ENCODE data around the gene HMCN1. TPM values are rescaled to one million over a fixed set of nuclear protein-coding genes. Genes with fewer than 3 reads are reported as not detected.
A peak's percentile ranks its signal among the peaks of the same experiment; 100 is the strongest.

The HMCN1 gene
- polyA plus RNA-seq, 1 of the 3 experiments (the other 2 are of a cell fraction) = 59.5 TPM

DNA sequence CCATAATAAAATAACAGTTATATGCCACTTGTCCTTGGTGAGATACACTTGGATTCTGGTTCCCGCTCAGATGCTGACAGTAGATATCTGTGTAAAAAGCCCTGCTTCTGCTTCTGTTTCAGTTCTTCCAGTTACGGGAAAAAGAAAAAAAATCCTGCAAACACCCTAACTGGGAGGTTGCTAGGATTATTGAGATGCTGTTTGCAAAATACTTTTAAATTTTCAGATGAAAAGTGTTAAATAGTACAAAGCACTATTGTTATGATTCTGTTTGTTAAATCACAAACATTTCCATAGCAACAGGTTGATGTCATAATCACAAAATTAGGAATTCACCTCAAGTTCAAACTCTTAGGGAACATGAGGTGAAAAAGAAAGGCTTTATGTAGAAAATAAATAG is 232.3 kb downstream of the HMCN1 start:
- H3K27ac ChIP-seq (ENCODE audit: low read depth in 2 of 2, low read length in 1 of 2) = peak overlapping the region; percentile 44 to 68; a peak in 2 of 4 replicates

DNA sequence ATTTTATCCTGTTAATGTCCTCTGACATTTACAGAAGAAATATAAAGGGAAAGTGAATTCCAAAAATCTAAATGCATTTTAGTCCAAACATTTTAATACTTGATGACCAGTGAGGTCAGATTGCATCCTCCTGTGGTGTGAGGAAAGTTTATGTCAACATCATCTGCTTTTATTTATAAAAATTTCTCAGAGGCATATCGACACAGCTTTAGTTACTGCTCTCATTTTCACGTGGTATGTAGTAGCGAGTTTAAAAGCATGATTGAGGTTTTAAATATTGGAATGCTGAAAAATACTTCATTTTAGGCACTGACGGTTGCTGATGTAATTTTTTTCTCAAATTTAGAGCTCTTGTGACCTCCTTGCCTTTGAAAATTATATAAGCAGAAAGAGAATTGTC is 234.8 kb downstream of the HMCN1 start:
- DNase-seq = no peak
- H3K9me2 ChIP-seq = no peaks in the 10 kb centered on the region
- H3F3A ChIP-seq (replicated peaks; ENCODE audit: insufficient read depth) = peaks cover 16% of the 10 kb centered on the region
- peaks cover 0 to 8% of the 10 kb centered on the region in 2 experiments for H3K36me3 ChIP-seq (replicated peaks in 1 of 2; ENCODE audit: control insufficient read depth in 1 of 2, insufficient read depth in 2 of 2, low read length in 1 of 2)
- H3K4me1 ChIP-seq (ENCODE audit: control insufficient read depth in 1 of 2, insufficient read depth in 2 of 2, low read depth in 1 of 2, low read length in 1 of 2) = peaks cover 10 to 12% of the 10 kb centered on the region in 2 experiments; a peak in 3 of 4 replicates
- no peak overlapping the region for H2AFZ ChIP-seq (ENCODE audit: low read depth)
- H3K9me3 ChIP-seq = no peaks in the 10 kb centered on the region
- H4K20me1 ChIP-seq (ENCODE audit: insufficient read depth) = no peaks in the 10 kb centered on the region
- ChIA-PET POLR2A (no interaction called here), CTCF (no interaction called here)
- H3K79me2 ChIP-seq (ENCODE audit: insufficient read depth) = no peaks in the 10 kb centered on the region
- H3K27me3 ChIP-seq (ENCODE audit: insufficient read depth) = peaks cover 6% of the 10 kb centered on the region; the same call in 1 of the 2 replicates
- TF ChIP-seq, protein P1, sequence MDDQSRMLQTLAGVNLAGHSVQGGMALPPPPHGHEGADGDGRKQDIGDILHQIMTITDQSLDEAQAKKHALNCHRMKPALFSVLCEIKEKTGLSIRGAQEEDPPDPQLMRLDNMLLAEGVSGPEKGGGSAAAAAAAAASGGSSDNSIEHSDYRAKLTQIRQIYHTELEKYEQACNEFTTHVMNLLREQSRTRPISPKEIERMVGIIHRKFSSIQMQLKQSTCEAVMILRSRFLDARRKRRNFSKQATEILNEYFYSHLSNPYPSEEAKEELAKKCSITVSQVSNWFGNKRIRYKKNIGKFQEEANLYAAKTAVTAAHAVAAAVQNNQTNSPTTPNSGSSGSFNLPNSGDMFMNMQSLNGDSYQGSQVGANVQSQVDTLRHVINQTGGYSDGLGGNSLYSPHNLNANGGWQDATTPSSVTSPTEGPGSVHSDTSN (IDR thresholded peaks at IDR 0.05) = no peak
- no peak for TF ChIP-seq RAD21 (IDR thresholded peaks at IDR 0.05; ENCODE audit: low read length)
- peak; percentile 46 for TF ChIP-seq TCF12 (IDR thresholded peaks at IDR 0.05)
- no peak overlapping the region for H3K4me3 ChIP-seq (ENCODE audit: low read depth in 2 of 2, low read length in 1 of 2)
- WGBS (ENCODE audit: low lambda C conversion rate) = 7% methylated on average over 4 of the region's 4 CpGs
- H3K9ac ChIP-seq = no peak overlapping the region
- no peak overlapping the region for H3K4me2 ChIP-seq
- peak overlapping the region; percentile 37 to 78; a peak in 3 of 4 replicates for H3K27ac ChIP-seq (ENCODE audit: low read depth in 2 of 2, low read length in 1 of 2)

More for the DNA sequence above, 232.3 kb downstream of the HMCN1 start:
- POLR2A ChIA-PET = no interaction called here
- H3K36me3 ChIP-seq (replicated peaks in 1 of 2; ENCODE audit: control insufficient read depth in 1 of 2, insufficient read depth in 2 of 2, low read length in 1 of 2) = peaks cover 0 to 13% of the 10 kb centered on the region in 2 experiments
- no peaks in the 10 kb centered on the region for H3K9me3 ChIP-seq
- CTCF ChIA-PET = no interaction called here
- H3K4me1 ChIP-seq (ENCODE audit: control insufficient read depth in 1 of 2, insufficient read depth in 2 of 2, low read depth in 1 of 2, low read length in 1 of 2) = peaks cover 7 to 12% of the 10 kb centered on the region in 2 experiments; a peak in 3 of 4 replicates
- no peak overlapping the region for H3K4me2 ChIP-seq
- WGBS (ENCODE audit: low lambda C conversion rate) = 51% methylated on average over 2 of the region's 2 CpGs
- no peaks in the 10 kb centered on the region for H3F3A ChIP-seq (replicated peaks; ENCODE audit: insufficient read depth)
- H3K9ac ChIP-seq = no peak overlapping the region
- peaks cover 6% of the 10 kb centered on the region; the same call in 1 of the 2 replicates for H3K27me3 ChIP-seq (ENCODE audit: insufficient read depth)
- TF ChIP-seq, protein P2, sequence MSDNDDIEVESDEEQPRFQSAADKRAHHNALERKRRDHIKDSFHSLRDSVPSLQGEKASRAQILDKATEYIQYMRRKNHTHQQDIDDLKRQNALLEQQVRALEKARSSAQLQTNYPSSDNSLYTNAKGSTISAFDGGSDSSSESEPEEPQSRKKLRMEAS (IDR thresholded peaks at IDR 0.05; ENCODE audit: low read depth) = no peak
- TF ChIP-seq GABPA (IDR thresholded peaks at IDR 0.05; ENCODE audit: low read depth) = no peak
- TF ChIP-seq POLR2AphosphoS5 (IDR thresholded peaks at IDR 0.05; ENCODE audit: low read depth, low read length) = no peak
- TF ChIP-seq, protein P3, sequence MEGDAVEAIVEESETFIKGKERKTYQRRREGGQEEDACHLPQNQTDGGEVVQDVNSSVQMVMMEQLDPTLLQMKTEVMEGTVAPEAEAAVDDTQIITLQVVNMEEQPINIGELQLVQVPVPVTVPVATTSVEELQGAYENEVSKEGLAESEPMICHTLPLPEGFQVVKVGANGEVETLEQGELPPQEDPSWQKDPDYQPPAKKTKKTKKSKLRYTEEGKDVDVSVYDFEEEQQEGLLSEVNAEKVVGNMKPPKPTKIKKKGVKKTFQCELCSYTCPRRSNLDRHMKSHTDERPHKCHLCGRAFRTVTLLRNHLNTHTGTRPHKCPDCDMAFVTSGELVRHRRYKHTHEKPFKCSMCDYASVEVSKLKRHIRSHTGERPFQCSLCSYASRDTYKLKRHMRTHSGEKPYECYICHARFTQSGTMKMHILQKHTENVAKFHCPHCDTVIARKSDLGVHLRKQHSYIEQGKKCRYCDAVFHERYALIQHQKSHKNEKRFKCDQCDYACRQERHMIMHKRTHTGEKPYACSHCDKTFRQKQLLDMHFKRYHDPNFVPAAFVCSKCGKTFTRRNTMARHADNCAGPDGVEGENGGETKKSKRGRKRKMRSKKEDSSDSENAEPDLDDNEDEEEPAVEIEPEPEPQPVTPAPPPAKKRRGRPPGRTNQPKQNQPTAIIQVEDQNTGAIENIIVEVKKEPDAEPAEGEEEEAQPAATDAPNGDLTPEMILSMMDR (IDR thresholded peaks at IDR 0.05) = no peak
- TF ChIP-seq YY1 (IDR thresholded peaks at IDR 0.05; ENCODE audit: low read depth) = no peak
- TF ChIP-seq, protein P4, sequence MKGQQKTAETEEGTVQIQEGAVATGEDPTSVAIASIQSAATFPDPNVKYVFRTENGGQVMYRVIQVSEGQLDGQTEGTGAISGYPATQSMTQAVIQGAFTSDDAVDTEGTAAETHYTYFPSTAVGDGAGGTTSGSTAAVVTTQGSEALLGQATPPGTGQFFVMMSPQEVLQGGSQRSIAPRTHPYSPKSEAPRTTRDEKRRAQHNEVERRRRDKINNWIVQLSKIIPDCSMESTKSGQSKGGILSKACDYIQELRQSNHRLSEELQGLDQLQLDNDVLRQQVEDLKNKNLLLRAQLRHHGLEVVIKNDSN (IDR thresholded peaks at IDR 0.05; ENCODE audit: borderline replicate concordance, low read depth) = no peak
- TF ChIP-seq NFIC (IDR thresholded peaks at IDR 0.05; ENCODE audit: borderline replicate concordance) = no peak
- TF ChIP-seq RFX5 (IDR thresholded peaks at IDR 0.05; ENCODE audit: low read length) = no peak
- no peaks in the 10 kb centered on the region for H3K9me2 ChIP-seq
- no peak overlapping the region for H2AFZ ChIP-seq (ENCODE audit: low read depth)
- H3K4me3 ChIP-seq (ENCODE audit: low read depth in 2 of 2, low read length in 1 of 2) = no peak overlapping the region
- DNase-seq = no peak
- H3K79me2 ChIP-seq (ENCODE audit: insufficient read depth) = no peaks in the 10 kb centered on the region
- no peaks in the 10 kb centered on the region for H4K20me1 ChIP-seq (ENCODE audit: insufficient read depth)
